HG03520 (cell line): ENCODE data around the gene PCGF3.

ENCODE experiments used
- ATAC-seq: cut with Tn5 transposase; IDR thresholded peaks from one replicate; pipeline ENCODE4 v1.9.1; 2021; ENCODE audit warnings: mild to moderate bottlenecking, moderate library complexity; ENCODE audit not compliant: unreplicated experiment

The PCGF3 gene, protein sequence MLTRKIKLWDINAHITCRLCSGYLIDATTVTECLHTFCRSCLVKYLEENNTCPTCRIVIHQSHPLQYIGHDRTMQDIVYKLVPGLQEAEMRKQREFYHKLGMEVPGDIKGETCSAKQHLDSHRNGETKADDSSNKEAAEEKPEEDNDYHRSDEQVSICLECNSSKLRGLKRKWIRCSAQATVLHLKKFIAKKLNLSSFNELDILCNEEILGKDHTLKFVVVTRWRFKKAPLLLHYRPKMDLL

GRCh38 chr4:705278-706082, at the start of gene PCGF3:
PCGF3 (plus strand) TSS chr4:705832; CDS start chr4:733681, 27,849 bp downstream.
- peak; percentile 83 for ATAC-seq

- no peak for ATAC-seq
Measured at GRCh38 chr4:656436-657337, 48.9 kb upstream of the PCGF3 start.

DNA sequence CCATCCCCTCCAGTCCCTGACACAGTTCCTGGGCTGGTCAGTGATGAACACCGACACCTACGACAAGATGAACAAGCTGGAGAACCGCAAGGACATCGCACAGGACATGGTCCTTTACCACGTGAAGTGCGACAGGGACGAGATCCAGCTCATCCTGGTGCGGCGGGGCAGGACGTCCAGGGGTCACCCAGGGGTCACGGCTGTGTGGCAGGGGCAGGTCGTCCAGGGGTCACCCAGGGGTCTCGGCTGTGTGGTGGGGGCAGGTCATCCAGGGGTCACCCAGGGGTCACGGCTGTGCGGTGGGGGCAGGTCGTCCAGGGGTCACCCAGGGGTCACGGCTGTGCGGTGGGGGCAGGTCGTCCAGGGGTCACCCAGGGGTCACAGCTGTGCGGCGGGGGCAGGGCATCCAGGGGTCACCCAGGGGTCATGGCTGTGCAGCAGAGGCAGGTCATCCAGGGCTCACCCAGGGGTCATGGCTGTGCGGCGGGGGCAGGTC, 48.2 kb upstream of the PCGF3 start:
- no peak for ATAC-seq

- no peak for ATAC-seq
Measured at GRCh38 chr4:657834-658667, 47.6 kb upstream of the PCGF3 start.

GRCh38 chr4:658681-659667, 46.7 kb upstream of the PCGF3 start:
- ATAC-seq: no peak

GRCh38 chr4:659851-660250, 45.8 kb upstream of the PCGF3 start:
- no peak for ATAC-seq

GRCh38 chr4:660401-660800, 45.2 kb upstream of the PCGF3 start:
- no peak for ATAC-seq

DNA sequence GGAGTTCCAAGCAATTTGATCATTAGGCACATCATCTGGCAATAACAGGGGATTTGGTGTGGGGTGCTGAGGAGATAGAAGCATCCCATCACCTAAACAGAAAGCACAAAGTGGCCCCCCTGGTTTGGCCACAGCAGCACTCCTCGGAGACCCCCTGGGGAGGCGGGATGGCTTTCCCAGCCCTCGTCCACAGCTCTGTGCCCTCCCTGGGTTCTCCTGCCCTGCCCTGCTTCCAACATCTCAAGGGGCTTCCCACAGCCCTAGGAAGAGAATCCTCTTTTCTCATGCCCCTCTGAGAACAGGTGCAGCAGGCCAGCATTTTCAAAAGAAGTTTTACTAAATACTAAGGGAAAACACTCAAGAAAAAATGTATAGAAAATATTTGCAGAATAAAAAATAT, 44.4 kb upstream of the PCGF3 start:
- no peak for ATAC-seq

DNA sequence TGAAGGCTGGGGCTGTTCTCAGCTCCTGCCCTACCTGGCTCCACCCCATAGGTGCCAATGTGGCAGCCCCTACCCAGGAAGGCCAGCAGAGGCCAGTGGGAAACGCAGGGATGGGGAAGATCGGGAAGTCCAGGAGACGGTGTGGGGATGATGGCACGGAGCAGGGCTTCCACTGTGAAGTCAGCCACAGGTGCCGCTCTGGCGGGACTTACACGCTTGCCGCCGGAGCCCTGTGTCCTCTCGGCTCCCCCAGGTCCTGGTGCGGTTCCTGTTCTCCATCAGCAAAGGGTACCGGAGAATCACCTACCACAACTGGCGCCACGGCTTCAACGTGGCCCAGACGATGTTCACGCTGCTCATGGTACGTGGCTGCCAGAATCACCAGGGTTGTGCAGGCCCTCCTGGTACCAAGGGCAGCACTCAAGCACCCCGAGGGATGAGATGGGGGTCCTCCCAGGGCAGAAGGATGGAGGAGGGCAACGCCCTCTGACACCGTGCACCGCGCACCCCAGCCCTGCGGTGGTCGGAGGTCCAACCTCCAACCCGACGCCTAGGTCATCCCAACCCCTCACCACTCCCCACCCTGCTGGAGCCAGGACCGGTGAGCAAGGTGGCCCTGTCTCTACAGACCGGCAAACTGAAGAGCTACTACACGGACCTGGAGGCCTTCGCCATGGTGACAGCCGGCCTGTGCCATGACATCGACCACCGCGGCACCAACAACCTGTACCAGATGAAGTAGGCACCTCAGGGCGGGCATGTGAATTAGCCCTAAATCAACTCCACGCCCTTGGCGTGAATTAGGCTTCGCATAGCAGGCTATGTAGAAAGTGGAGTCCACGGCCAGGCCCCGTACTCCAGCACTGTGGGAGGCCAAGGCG, 43.5 kb upstream of the PCGF3 start:
- ATAC-seq: no peak

GRCh38 chr4:663046-663437, 42.6 kb upstream of the PCGF3 start:
- ATAC-seq: no peak

GRCh38 chr4:663438-664428, 41.9 kb upstream of the PCGF3 start:
- peak; percentile 48 for ATAC-seq

- no peak for ATAC-seq
Measured at GRCh38 chr4:664713-665231, 40.9 kb upstream of the PCGF3 start.

- ATAC-seq: no peak
Measured at GRCh38 chr4:665381-665750, 40.3 kb upstream of the PCGF3 start.

DNA sequence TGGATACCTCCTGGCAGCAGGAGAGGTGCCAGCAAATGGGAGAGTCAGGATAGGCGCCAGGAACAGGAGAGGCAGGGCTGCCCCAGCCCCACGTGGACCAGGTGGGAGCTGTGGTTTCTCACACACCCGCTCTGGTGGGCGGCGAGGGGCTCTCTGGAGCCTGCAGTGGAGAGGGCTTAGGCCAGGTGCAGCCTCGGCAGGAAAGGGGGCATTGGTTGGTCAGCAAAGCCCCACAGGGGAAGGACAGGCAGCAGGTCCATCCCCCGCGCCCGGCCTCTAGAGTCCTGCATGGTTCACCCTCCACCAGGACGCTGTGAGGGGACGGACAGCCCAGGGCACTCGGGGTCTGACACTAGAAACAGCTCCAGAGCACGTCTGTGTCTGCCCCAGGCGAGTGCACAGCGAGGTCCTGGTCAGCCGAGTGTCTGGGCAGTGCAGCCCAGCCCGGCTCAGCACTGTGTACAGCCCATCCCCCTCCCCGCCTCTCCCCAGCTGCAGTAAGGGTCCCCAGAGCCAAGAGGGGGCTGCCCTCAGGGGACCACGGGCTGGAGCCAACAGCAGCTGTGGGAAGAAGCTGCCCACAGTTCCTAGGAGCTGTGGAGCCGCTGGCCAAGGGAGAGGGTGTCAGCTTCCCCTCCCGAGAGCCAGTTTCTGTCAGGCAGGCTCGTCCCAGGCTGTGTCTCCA, 39.7 kb upstream of the PCGF3 start:
- ATAC-seq: no peak

GRCh38 chr4:666436-666810, 39.2 kb upstream of the PCGF3 start:
- ATAC-seq: no peak

DNA sequence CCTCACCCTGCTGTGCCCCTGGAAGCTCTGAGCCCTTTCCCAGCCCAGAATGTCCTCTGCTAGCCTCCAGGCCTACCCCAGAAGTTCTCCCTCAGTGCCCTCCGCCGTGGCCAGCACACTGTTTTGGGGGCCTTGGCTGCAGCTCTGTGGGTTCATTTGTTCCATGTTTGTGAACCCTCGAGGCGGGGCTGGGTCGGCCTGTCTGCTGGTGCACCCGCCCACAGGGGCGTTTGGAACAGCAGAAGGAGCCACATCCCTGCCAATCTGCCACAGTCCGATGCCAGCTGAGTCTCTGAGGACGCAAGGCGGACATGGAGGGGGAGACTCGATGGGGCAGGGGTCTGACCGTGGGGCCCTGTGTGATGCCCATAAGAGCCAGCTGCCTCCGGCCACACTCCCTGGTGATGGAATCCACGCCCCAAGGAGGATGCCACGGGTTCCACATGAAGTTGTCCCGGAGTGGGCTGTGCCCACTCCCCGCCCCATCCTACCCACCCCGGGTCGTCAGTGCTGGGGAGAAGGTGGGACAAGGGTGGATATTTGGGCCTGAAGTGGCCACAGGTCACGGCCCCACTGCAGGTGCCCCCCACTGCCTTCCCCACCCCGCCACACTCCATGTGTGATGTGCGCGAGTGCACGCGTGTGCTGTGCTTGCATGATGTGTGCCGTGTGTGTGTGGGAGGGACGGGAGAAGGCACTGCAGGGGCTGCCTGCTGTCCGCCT, 38.6 kb upstream of the PCGF3 start:
- no peak for ATAC-seq
